Peyer's patch (tissue), 4 donors: Measurements from ENCODE around the gene GPRIN3.

Experiments
- POLR2A ChIP-seq, 2 donors: fragments of 450-650 bp; IDR thresholded peaks; one replicate each; pipeline ENCODE4 v1.5.1; 2017; ENCODE audit warnings: antibody characterized with exemption in 2 of 2, mild to moderate bottlenecking in 2 of 2, moderate library complexity in 2 of 2
- TF ChIP-seq, protein P1 (sequence below), 6 experiments: fragments of 450-650 bp in 4 of 6; fragments of 200-600 bp in 2 of 6; sonication (generic) in 1 of 6; IDR thresholded peaks; one replicate each; pipeline ENCODE4 v1.5.1; 2017 to 2019; ENCODE audit warnings: antibody characterized with exemption in 6 of 6, mild to moderate bottlenecking in 3 of 6, moderate library complexity in 1 of 6

DNA sequence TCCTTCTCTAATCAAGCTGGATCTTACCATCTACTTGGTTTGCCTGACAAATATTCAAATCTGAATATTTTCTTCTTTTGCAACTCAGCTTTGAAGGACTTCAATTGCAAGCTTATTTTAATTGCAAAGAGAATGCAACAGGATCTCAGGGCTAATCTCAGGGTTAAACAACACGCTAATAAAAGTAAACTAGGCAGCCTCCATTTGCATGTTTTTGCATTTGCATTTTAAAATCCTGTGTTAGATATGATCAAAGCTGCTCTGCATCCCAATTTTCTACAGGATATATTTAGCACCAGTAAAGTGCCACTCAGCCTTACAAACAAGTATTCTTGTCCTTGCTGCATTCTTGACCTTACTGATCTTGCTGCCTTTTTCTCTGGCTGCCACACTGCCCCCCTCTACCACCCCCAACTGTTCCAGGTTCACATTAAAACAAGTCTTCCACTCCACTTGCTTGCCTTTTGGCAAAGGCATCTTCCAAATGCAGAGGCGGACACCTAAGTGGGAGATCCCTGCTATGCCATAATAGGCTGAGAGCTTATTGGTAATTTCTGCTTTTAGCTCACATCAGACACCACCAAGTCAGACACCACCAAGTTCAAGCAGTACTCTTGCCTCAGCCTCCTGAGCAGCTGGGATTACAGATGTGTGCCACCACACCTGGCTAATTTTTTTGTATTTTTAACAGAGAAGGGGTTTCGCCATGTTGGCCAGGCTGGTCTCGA is 48.1 kb downstream of the GPRIN3 start:
- TF ChIP-seq, protein P1, sequence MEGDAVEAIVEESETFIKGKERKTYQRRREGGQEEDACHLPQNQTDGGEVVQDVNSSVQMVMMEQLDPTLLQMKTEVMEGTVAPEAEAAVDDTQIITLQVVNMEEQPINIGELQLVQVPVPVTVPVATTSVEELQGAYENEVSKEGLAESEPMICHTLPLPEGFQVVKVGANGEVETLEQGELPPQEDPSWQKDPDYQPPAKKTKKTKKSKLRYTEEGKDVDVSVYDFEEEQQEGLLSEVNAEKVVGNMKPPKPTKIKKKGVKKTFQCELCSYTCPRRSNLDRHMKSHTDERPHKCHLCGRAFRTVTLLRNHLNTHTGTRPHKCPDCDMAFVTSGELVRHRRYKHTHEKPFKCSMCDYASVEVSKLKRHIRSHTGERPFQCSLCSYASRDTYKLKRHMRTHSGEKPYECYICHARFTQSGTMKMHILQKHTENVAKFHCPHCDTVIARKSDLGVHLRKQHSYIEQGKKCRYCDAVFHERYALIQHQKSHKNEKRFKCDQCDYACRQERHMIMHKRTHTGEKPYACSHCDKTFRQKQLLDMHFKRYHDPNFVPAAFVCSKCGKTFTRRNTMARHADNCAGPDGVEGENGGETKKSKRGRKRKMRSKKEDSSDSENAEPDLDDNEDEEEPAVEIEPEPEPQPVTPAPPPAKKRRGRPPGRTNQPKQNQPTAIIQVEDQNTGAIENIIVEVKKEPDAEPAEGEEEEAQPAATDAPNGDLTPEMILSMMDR (IDR thresholded peaks at IDR 0.05): no peak
- TF ChIP-seq POLR2A (IDR thresholded peaks at IDR 0.05): no peak
